ENCODE measurements around the gene FBXL17. TPM values are rescaled to one million over a fixed set of nuclear protein-coding genes. Genes with fewer than 3 reads are reported as not detected.

FBXL17 gene
- total and polyA plus RNA-seq, 2 of the 4 experiments (the other 2 are of a cell fraction) = 3.9 to 8.1 TPM

GRCh38 chr5:107821288-107821687, 560.6 kb downstream of the FBXL17 start:
- H2BK5ac ChIP-seq (ENCODE audit: low read depth, low read length, poor library complexity, severe bottlenecking) = no peak overlapping the region
- POLR2A ChIA-PET (ENCODE audit: unreplicated experiment) = no interaction called here
- no peak overlapping the region for H2BK20ac ChIP-seq (ENCODE audit: low read depth, low read length)
- BruUV-seq (replicated peaks) = no TSS peak
- peaks cover 2% of the 10 kb centered on the region; the same call in 1 of the 2 replicates for H3K9me3 ChIP-seq (ENCODE audit: control insufficient read depth, insufficient read depth, low read length)
- H3K36me3 ChIP-seq (ENCODE audit: control insufficient read depth, insufficient read depth, low read length) = no peaks in the 10 kb centered on the region; the same call in 1 of the 2 replicates
- intact Hi-C loops (cut with micrococcal nuclease) (no loop called here), in situ Hi-C loops (cut with MboI; ENCODE audit: low sequenced_read_pairs) (no loop called here), dilution Hi-C loops (cut with HindIII; ENCODE audit: low sequenced_read_pairs, unreplicated experiment) (no loop called here)
- no peak overlapping the region for H3K27ac ChIP-seq (ENCODE audit: insufficient read depth, low read length)
- no peaks in the 10 kb centered on the region; the same call in 1 of the 2 replicates for H3K9me1 ChIP-seq (ENCODE audit: insufficient read depth, low read length)
- no peak overlapping the region for H2AK5ac ChIP-seq (ENCODE audit: low read depth, low read length)
- no peak overlapping the region for H3K4me2 ChIP-seq (ENCODE audit: low read depth, low read length)
- H3K4me1 ChIP-seq (ENCODE audit: control insufficient read depth, insufficient read depth, low read length) = no peaks in the 10 kb centered on the region
- no peak overlapping the region for H2AK9ac ChIP-seq (replicated peaks; ENCODE audit: low read depth, low read length, poor library complexity)
- no peaks in the 10 kb centered on the region for H4K20me1 ChIP-seq (ENCODE audit: insufficient read depth, low read length)
- no peak overlapping the region for H2BK120ac ChIP-seq (ENCODE audit: low read depth, low read length)
- H4K5ac ChIP-seq (ENCODE audit: low read depth, low read length) = no peak overlapping the region
- ATAC-seq (ENCODE audit: low read depth) = no peak
- H2BK15ac ChIP-seq (ENCODE audit: low read depth, low read length) = no peak overlapping the region; the same call in 2 of the 3 replicates
- H3K14ac ChIP-seq (replicated peaks; ENCODE audit: low read depth, low read length) = no peak overlapping the region
- H3K9ac ChIP-seq (ENCODE audit: low read depth, low read length) = no peak overlapping the region
- H4K91ac ChIP-seq (ENCODE audit: insufficient read depth, low read depth, low read length) = no peak overlapping the region
- no peak overlapping the region for H3K23ac ChIP-seq (ENCODE audit: low read depth, low read length)
- H3K4ac ChIP-seq (ENCODE audit: low read depth, low read length) = no peak overlapping the region
- H3K18ac ChIP-seq (ENCODE audit: low read depth, low read length) = no peak overlapping the region
- TF ChIP-seq RCOR1 (IDR thresholded peaks at IDR 0.05; ENCODE audit: insufficient replicate concordance, low read length) = no peak
- no peak for TF ChIP-seq CHD1 (IDR thresholded peaks at IDR 0.05; ENCODE audit: low read depth, low read length)
- no peak for TF ChIP-seq CTCF (conservative IDR thresholded peaks at IDR 0.05; ENCODE audit: low read depth, low read length)
- no peak for TF ChIP-seq SMC3 (IDR thresholded peaks at IDR 0.05; ENCODE audit: low read depth, low read length)
- no peak for TF ChIP-seq CEBPB (IDR thresholded peaks at IDR 0.05; ENCODE audit: low read depth, low read length)
- H3K79me1 ChIP-seq (ENCODE audit: low read depth in 1 of 2, low read length in 2 of 2) = no peaks in the 10 kb centered on the region
- no peak for DNase-seq
- no peak overlapping the region for H4K8ac ChIP-seq (ENCODE audit: low read depth in 2 of 2, low read length in 2 of 2)
- CTCF ChIA-PET = no interaction called here
- no peak overlapping the region for H3K4me3 ChIP-seq (ENCODE audit: insufficient read depth, low read depth, low read length)
- no peak overlapping the region for H3K56ac ChIP-seq (ENCODE audit: extremely low read depth, insufficient read depth, low read length)
- no CpG with 5 or more reads among the region's 3 CpGs for WGBS, 2 experiments (ENCODE audit: extremely low coverage in 2 of 2, insufficient read length in 1 of 2)
- H2AFZ ChIP-seq (replicated peaks; ENCODE audit: low read length, poor library complexity) = no peak overlapping the region
- no peaks in the 10 kb centered on the region for H3K27me3 ChIP-seq (ENCODE audit: control insufficient read depth, insufficient read depth, low read length)

Measured in IMR-90 (cell line).